Measurements from ENCODE around the gene CTU2.

DNA sequence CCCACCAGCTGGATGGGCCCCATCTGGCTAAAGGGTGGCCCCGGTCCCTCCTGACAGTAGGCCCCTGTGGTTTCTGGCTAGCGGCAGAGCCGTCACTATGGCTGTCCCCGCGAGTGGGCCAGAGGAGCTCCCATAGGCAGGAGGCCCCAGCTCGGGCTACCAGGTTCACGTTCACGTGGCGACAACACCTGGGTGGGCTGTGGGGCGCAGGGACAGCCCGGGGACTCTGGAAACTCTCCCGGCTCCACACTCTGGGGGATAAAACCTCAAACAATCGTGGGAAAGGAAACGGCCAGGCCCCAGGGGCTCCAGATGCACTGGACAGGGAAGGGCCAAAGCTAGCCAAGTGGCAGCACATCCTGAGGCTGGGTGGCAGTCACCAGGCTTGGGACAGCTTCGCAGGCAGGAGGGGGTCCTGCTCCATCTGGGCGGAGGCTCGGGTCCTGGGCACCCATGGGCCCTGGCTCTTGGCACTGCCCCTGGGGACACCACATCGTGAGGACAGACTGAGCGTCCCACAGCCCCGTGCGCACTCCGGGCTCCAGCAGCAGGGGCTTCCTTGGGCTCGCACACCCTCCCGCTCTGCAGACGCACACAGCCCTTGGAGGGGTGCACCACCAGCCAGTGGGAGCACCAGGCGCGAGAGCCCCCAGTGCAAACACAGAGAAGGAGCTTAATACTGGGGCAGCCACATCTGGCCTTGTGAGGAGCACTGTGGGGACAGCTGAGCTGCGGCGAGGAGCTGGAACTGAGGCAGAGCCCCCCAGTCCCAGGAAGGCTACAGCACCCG lies 4.5 kb upstream of the CTU2 start:
- no peak for TF ChIP-seq ZNF565 (CRISPR knock-in tag; conservative IDR thresholded peaks at IDR 0.05; ENCODE audit: low read depth)
- TF ChIP-seq, protein P1, sequence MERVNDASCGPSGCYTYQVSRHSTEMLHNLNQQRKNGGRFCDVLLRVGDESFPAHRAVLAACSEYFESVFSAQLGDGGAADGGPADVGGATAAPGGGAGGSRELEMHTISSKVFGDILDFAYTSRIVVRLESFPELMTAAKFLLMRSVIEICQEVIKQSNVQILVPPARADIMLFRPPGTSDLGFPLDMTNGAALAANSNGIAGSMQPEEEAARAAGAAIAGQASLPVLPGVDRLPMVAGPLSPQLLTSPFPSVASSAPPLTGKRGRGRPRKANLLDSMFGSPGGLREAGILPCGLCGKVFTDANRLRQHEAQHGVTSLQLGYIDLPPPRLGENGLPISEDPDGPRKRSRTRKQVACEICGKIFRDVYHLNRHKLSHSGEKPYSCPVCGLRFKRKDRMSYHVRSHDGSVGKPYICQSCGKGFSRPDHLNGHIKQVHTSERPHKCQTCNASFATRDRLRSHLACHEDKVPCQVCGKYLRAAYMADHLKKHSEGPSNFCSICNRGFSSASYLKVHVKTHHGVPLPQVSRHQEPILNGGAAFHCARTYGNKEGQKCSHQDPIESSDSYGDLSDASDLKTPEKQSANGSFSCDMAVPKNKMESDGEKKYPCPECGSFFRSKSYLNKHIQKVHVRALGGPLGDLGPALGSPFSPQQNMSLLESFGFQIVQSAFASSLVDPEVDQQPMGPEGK (CRISPR knock-in tag; IDR thresholded peaks at IDR 0.05; ENCODE audit: borderline replicate concordance) = no peak
- TF ChIP-seq ARNTL (CRISPR knock-in tag; IDR thresholded peaks at IDR 0.05; ENCODE audit: borderline replicate concordance, low read depth) = no peak
- no peak for TF ChIP-seq OSR1 (CRISPR knock-in tag; IDR thresholded peaks at IDR 0.05)
- no peak for TF ChIP-seq ZNF70 (CRISPR knock-in tag; IDR thresholded peaks at IDR 0.05)
- no peak for TF ChIP-seq PPARA (CRISPR knock-in tag; IDR thresholded peaks at IDR 0.05; ENCODE audit: borderline replicate concordance)
- no peak for TF ChIP-seq RARB (CRISPR knock-in tag; IDR thresholded peaks at IDR 0.05)
- TF ChIP-seq, protein P2, sequence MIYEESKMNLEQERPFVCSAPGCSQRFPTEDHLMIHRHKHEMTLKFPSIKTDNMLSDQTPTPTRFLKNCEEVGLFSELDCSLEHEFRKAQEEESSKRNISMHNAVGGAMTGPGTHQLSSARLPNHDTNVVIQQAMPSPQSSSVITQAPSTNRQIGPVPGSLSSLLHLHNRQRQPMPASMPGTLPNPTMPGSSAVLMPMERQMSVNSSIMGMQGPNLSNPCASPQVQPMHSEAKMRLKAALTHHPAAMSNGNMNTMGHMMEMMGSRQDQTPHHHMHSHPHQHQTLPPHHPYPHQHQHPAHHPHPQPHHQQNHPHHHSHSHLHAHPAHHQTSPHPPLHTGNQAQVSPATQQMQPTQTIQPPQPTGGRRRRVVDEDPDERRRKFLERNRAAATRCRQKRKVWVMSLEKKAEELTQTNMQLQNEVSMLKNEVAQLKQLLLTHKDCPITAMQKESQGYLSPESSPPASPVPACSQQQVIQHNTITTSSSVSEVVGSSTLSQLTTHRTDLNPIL (CRISPR knock-in tag; IDR thresholded peaks at IDR 0.05; ENCODE audit: low read depth) = no peak
- no peak for TF ChIP-seq ZNF8 (CRISPR knock-in tag; IDR thresholded peaks at IDR 0.05)
- TF ChIP-seq TOX (CRISPR knock-in tag; IDR thresholded peaks at IDR 0.05; ENCODE audit: borderline replicate concordance) = no peak
- no peak for TF ChIP-seq GLIS3 (CRISPR knock-in tag; IDR thresholded peaks at IDR 0.05)
